Endodermal cell (in vitro differentiated cells): ENCODE results near the gene WDR7. TPM values are rescaled to one million over a fixed set of nuclear protein-coding genes. Genes with fewer than 3 reads are reported as not detected.

Experiments
- DNase-seq: peaks from one replicate; pipeline ENCODE4 v3.0.0-alpha.2; 2017
- H3K27ac ChIP-seq: 2 replicates; pipeline ENCODE4 v1.5.1; 2013; ENCODE audit warnings: mild to moderate bottlenecking, low read depth, low read length, moderate library complexity
- H3K27me3 ChIP-seq: 2 replicates; pipeline ENCODE4 v1.6.1; 2013; ENCODE audit warnings: mild to moderate bottlenecking, low read length, moderate library complexity; ENCODE audit not compliant: insufficient read depth, control insufficient read depth, poor library complexity, severe bottlenecking
- H3K36me3 ChIP-seq: 2 replicates; pipeline ENCODE4 v1.7.0; 2013; ENCODE audit warnings: mild to moderate bottlenecking, low read length, moderate library complexity; ENCODE audit not compliant: control insufficient read depth, insufficient read depth
- H3K4me1 ChIP-seq: one replicate; pipeline ENCODE4 v1.7.0; 2013; ENCODE audit warnings: low read length; ENCODE audit not compliant: control insufficient read depth, insufficient read depth
- H3K4me3 ChIP-seq: 2 replicates; pipeline ENCODE4 v1.5.1; 2013; ENCODE audit warnings: mild to moderate bottlenecking, low read length, moderate library complexity
- H3K9ac ChIP-seq: 2 replicates; pipeline ENCODE4 v1.6.1; 2013; ENCODE audit warnings: mild to moderate bottlenecking, low read length, moderate library complexity; ENCODE audit not compliant: poor library complexity, severe bottlenecking; ENCODE audit errors: extremely low read depth
- H3K9me3 ChIP-seq: 2 replicates; pipeline ENCODE4 v1.6.1; 2013; ENCODE audit warnings: mild to moderate bottlenecking, low read length, moderate library complexity; ENCODE audit not compliant: control insufficient read depth
- H3K27ac Mint-ChIP-seq: 2 replicates; pipeline ENCODE4 v1.8.0; 2020; ENCODE audit warnings: mixed read lengths
- H3K27me3 Mint-ChIP-seq: 2 replicates; pipeline ENCODE4 v1.8.0; 2021; ENCODE audit warnings: mild to moderate bottlenecking, mixed read lengths; ENCODE audit not compliant: insufficient read depth
- H3K36me3 Mint-ChIP-seq: 2 replicates; pipeline ENCODE4 v1.8.0; 2020; ENCODE audit warnings: low read depth, mixed read lengths
- H3K4me1 Mint-ChIP-seq: 2 replicates; pipeline ENCODE4 v1.8.0; 2020; ENCODE audit warnings: mixed read lengths
- H3K4me3 Mint-ChIP-seq: 2 replicates; pipeline ENCODE4 v1.8.0; 2020; ENCODE audit warnings: mild to moderate bottlenecking, moderate library complexity, mixed read lengths
- H3K9me3 Mint-ChIP-seq: 2 replicates; pipeline ENCODE4 v1.8.0; 2020; ENCODE audit warnings: mild to moderate bottlenecking, mixed read lengths
- CTCF ChIP-seq: fragments of 200-600 bp; sonication (generic); conservative IDR thresholded peaks from 2 replicates; pipeline ENCODE4 v1.5.0; 2021; ENCODE audit warnings: antibody characterized with exemption, mild to moderate bottlenecking
- WGBS, 2 experiments: methylation state at CpG; one replicate each; pipeline versions ENCODE4 v1.1.5 to v1.1.7; 2013; ENCODE audit warnings: missing lambda C conversion rate in 2 of 2, mixed read lengths in 1 of 2; ENCODE audit not compliant: insufficient coverage in 1 of 2, insufficient read length in 1 of 2; 5-methylcytosine and 5-hydroxymethylcytosine counted together
- total RNA-seq, 2 donors: library from RNA; stranded (reverse); fragmentation: NEBNext Ultra II Directional in 1 of 2; extraction: Animal tissue kit (Norgen Biotek cat#: 25700) in 1 of 2; gene quantifications; 2 replicates in 1 of 2; 3 replicates in 1 of 2; pipeline ENCODE4 v1.2.1, GENCODE V29; 2021

The WDR7 gene
- total RNA-seq, 2 donors from 2014 or later, result 17.1 to 22.5 TPM

DNA sequence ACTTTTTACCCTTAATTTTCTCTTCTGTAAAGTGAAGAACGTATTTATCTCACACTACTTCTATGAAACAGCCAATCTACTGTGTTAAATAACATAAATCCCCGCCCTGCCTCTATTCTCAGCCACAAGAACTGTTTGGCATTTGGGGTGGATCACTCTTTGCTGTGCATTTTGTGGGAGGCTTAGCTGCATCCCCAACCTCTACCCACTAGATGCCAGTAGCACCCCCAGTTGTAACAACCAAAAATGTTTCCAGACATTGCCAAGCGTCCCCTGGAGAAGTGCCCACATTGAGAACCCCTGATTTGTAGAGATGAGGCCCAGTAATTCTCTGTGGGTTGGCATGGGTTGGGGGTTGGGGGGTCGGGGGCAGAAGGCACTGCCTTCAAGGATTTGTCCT lies 401.0 kb downstream of the WDR7 start:
- H3K36me3 Mint-ChIP-seq, result peaks cover 30% of the 10 kb centered on the region
- H3K27ac ChIP-seq, result no peak overlapping the region
- 95% methylated on average over 4 of the region's 4 CpGs; no CpG with 5 or more reads in 1 of the 2 experiments for WGBS, 2 experiments

DNA sequence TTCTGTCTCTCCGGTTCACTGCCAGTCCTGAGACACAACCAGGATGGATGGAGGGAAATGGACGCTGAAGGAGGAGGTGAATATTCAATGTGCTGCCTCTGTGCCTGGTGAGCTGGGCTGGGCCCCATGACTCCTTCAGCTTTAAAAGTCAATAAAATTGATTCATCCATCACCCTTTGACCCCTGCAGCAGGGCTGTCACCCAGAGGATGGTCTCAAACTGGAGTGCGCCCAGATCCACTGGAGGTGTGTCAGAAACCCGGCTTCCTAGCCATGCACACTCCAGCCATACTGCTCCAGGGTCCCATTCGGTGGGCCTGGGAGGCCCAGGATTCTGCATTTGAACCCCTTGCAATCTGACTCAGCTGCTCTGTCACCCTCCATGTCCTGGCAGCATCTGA lies 401.6 kb downstream of the WDR7 start:
- Mint-ChIP-seq H3K4me3 (no peak overlapping the region), H3K27ac (no peak overlapping the region), H3K4me1 (peaks cover 19% of the 10 kb centered on the region), H3K9me3 (peaks cover 34% of the 10 kb centered on the region), H3K27me3 (no peaks in the 10 kb centered on the region), H3K36me3 (peaks cover 30% of the 10 kb centered on the region)
- no peak for DNase-seq
- no peak overlapping the region for H3K9ac ChIP-seq
- H3K36me3 ChIP-seq, result no peaks in the 10 kb centered on the region
- no peak overlapping the region for H3K4me3 ChIP-seq
- no peak for TF ChIP-seq CTCF
- no peaks in the 10 kb centered on the region for H3K27me3 ChIP-seq
- H3K9me3 ChIP-seq, result peaks cover 26% of the 10 kb centered on the region
- no peaks in the 10 kb centered on the region for H3K4me1 ChIP-seq
- 90 to 94% methylated on average over 3 to 5 of the region's 5 CpGs for whole genome bisulfite sequencing, 2 experiments
- no peak overlapping the region for H3K27ac ChIP-seq

More for the DNA sequence above, 401.0 kb downstream of the WDR7 start:
- Histone ChIP-seq H3K27me3 (no peaks in the 10 kb centered on the region), H3K36me3 (no peaks in the 10 kb centered on the region), H3K4me3 (no peak overlapping the region), H3K4me1 (no peaks in the 10 kb centered on the region), H3K9ac (no peak overlapping the region), H3K9me3 (peaks cover 26% of the 10 kb centered on the region)
- no peaks in the 10 kb centered on the region for H3K27me3 Mint-ChIP-seq
- H3K4me1 Mint-ChIP-seq, result peaks cover 19% of the 10 kb centered on the region
- peak overlapping the region; percentile 76 for H3K27ac Mint-ChIP-seq
- peak; percentile 18 for TF ChIP-seq CTCF
- peaks cover 34% of the 10 kb centered on the region for H3K9me3 Mint-ChIP-seq
- H3K4me3 Mint-ChIP-seq, result no peak overlapping the region
- DNase-seq, result no peak

- H3K4me3 Mint-ChIP-seq, result no peak overlapping the region
- peaks cover 34% of the 10 kb centered on the region for H3K36me3 Mint-ChIP-seq
- no peak overlapping the region for H3K27ac ChIP-seq
- no peaks in the 10 kb centered on the region for H3K27me3 ChIP-seq
- H3K27me3 Mint-ChIP-seq, result no peaks in the 10 kb centered on the region
- H3K9me3 Mint-ChIP-seq, result peaks cover 34% of the 10 kb centered on the region
- H3K4me1 Mint-ChIP-seq, result peaks cover 12% of the 10 kb centered on the region
- no peak overlapping the region for H3K27ac Mint-ChIP-seq
- 91 to 93% methylated on average over 3 of the region's 3 CpGs for WGBS, 2 experiments
- DNase-seq, result no peak
- H3K4me1 ChIP-seq, result no peaks in the 10 kb centered on the region
- no peak overlapping the region for H3K4me3 ChIP-seq
- peaks cover 26% of the 10 kb centered on the region for H3K9me3 ChIP-seq
- H3K36me3 ChIP-seq, result no peaks in the 10 kb centered on the region
- TF ChIP-seq CTCF, result no peak
- H3K9ac ChIP-seq, result no peak overlapping the region
Observed at GRCh38 chr18:57054891-57055290, 403.7 kb downstream of the WDR7 start.
